ENCODE results near the gene SOX6. TPM values are rescaled to one million over a fixed set of nuclear protein-coding genes. Genes with fewer than 3 reads are reported as not detected.

SOX6 gene
- polyA plus RNA-seq, 3 donors, result not detected

- WGBS (ENCODE audit: insufficient coverage), result 100% methylated on average over 2 of the region's 3 CpGs
- Histone ChIP-seq H3K4me3 (replicated peaks in 1 of 3; ENCODE audit: low read depth in 2 of 3, low read length in 3 of 3) (no peak overlapping the region), H3K36me3 (replicated peaks in 1 of 2; ENCODE audit: control insufficient read depth in 1 of 2, insufficient read depth in 2 of 2, low read length in 2 of 2) (no peaks in the 10 kb centered on the region), H3K9me3 (replicated peaks in 1 of 2; ENCODE audit: control insufficient read depth in 1 of 2, insufficient read depth in 1 of 2, low read length in 2 of 2) (no peaks in the 10 kb centered on the region), H3K79me2 (ENCODE audit: insufficient read depth, low read length) (no peaks in the 10 kb centered on the region), H3K27me3 (ENCODE audit: control insufficient read depth in 2 of 2, insufficient read depth in 2 of 2, low read length in 2 of 2) (no peaks in the 10 kb centered on the region), H2AFZ (ENCODE audit: insufficient read depth, low read depth, low read length, poor library complexity, severe bottlenecking) (no peak overlapping the region), H3K4me1 (ENCODE audit: control insufficient read depth in 1 of 2, insufficient read depth in 2 of 2, low read length in 2 of 2) (peaks cover 10 to 15% of the 10 kb centered on the region in 2 donors), H3K4me2 (replicated peaks; ENCODE audit: extremely low read depth, low read length, poor library complexity, severe bottlenecking) (no peak overlapping the region), H3K27ac (ENCODE audit: low read depth in 1 of 2, low read length in 2 of 2) (no peak overlapping the region), H4K20me1 (ENCODE audit: insufficient read depth, low read length) (no peaks in the 10 kb centered on the region), H3K9ac (ENCODE audit: insufficient read depth, low read length, poor library complexity, severe bottlenecking) (no peak overlapping the region)
- intact Hi-C loops (cut with micrococcal nuclease), result no loop called here
- Mint-ChIP-seq H3K4me3 (no peak overlapping the region), H3K36me3 (no peaks in the 10 kb centered on the region), H3K27me3 (ENCODE audit: low read depth in 3 of 3) (peaks cover 0 to 3% (median 0%) of the 10 kb centered on the region in 3 donors), H3K4me1 (peaks cover 16% of the 10 kb centered on the region), H3K27ac (no peak overlapping the region), H3K9me3 (peaks cover 0 to 2% (median 0%) of the 10 kb centered on the region in 7 donors)
- no peak for DNase-seq
- no peak for TF ChIP-seq CTCF (IDR thresholded peaks at IDR 0.05)
Measured at GRCh38 chr11:15970506-15971214, 385.7 kb downstream of the SOX6 start.

- Mint-ChIP-seq H3K36me3 (no peaks in the 10 kb centered on the region), H3K27ac (no peak overlapping the region), H3K4me3 (no peak overlapping the region), H3K9me3 (peaks cover 0 to 2% (median 0%) of the 10 kb centered on the region in 7 donors), H3K4me1 (peaks cover 16% of the 10 kb centered on the region), H3K27me3 (ENCODE audit: low read depth in 3 of 3) (peaks cover 0 to 3% (median under 1%) of the 10 kb centered on the region in 3 donors)
- WGBS (ENCODE audit: insufficient coverage), result no CpG with 5 or more reads among the region's 6 CpGs
- no peaks in the 10 kb centered on the region for H3K79me2 ChIP-seq (ENCODE audit: insufficient read depth, low read length)
- intact Hi-C loops (cut with micrococcal nuclease), result no loop called here
- H3K9ac ChIP-seq (ENCODE audit: insufficient read depth, low read length, poor library complexity, severe bottlenecking), result no peak overlapping the region
- H4K20me1 ChIP-seq (ENCODE audit: insufficient read depth, low read length), result no peaks in the 10 kb centered on the region
- H3K36me3 ChIP-seq (replicated peaks in 1 of 2; ENCODE audit: control insufficient read depth in 1 of 2, insufficient read depth in 2 of 2, low read length in 2 of 2), result no peaks in the 10 kb centered on the region
- no peak for TF ChIP-seq CTCF (IDR thresholded peaks at IDR 0.05)
- H3K4me2 ChIP-seq (replicated peaks; ENCODE audit: extremely low read depth, low read length, poor library complexity, severe bottlenecking), result no peak overlapping the region
- no peak overlapping the region for H3K27ac ChIP-seq (ENCODE audit: low read depth in 1 of 2, low read length in 2 of 2)
- no peak overlapping the region for H2AFZ ChIP-seq (ENCODE audit: insufficient read depth, low read depth, low read length, poor library complexity, severe bottlenecking)
- H3K9me3 ChIP-seq (replicated peaks in 1 of 2; ENCODE audit: control insufficient read depth in 1 of 2, insufficient read depth in 1 of 2, low read length in 2 of 2), result no peaks in the 10 kb centered on the region
- H3K4me3 ChIP-seq (replicated peaks in 1 of 3; ENCODE audit: low read depth in 2 of 3, low read length in 3 of 3), result no peak overlapping the region
- no peaks in the 10 kb centered on the region for H3K27me3 ChIP-seq (ENCODE audit: control insufficient read depth in 2 of 2, insufficient read depth in 2 of 2, low read length in 2 of 2)
- peaks cover 10 to 15% of the 10 kb centered on the region in 2 donors for H3K4me1 ChIP-seq (ENCODE audit: control insufficient read depth in 1 of 2, insufficient read depth in 2 of 2, low read length in 2 of 2)
- no peak for DNase-seq
Measured at GRCh38 chr11:15969701-15970329, 386.5 kb downstream of the SOX6 start.
